Tibial artery (tissue), 4 donors: ENCODE measurements around the gene ST7L.

Experiments used
- DNase-seq, 2 donors: peaks; one replicate each; pipeline ENCODE4 v3.0.0-alpha.2; 2019
- H3K27ac ChIP-seq, 2 donors: fragments of 200-600 bp; sonication (generic) in 1 of 2; 1 replicate in 1 of 2; 2 replicates in 1 of 2; pipeline ENCODE4 v1.5.1; 2018 to 2019; ENCODE audit warnings: mild to moderate bottlenecking in 1 of 2
- H3K27me3 ChIP-seq, 2 donors: fragments of 200-600 bp; sonication (generic) in 1 of 2; one replicate each; pipeline versions ENCODE4 v1.5.1 to v1.6.0; 2016 to 2019
- H3K36me3 ChIP-seq, 3 donors: fragments of 200-600 bp; sonication (generic) in 2 of 3; one replicate each; pipeline ENCODE4 v1.5.1; 2016 to 2019; ENCODE audit warnings: mild to moderate bottlenecking in 2 of 3
- H3K4me1 ChIP-seq, 4 donors: fragments of 200-600 bp; sonication (generic) in 2 of 4; 1 replicate in 3 of 4; 2 replicates in 1 of 4; pipeline ENCODE4 v1.5.1; 2016 to 2019
- H3K4me3 ChIP-seq, 2 donors: fragments of 200-600 bp; sonication (generic) in 1 of 2; 1 replicate in 1 of 2; 2 replicates in 1 of 2; pipeline ENCODE4 v1.5.1; 2018 to 2019; ENCODE audit warnings: mild to moderate bottlenecking in 2 of 2
- H3K9me3 ChIP-seq, 3 donors: fragments of 200-600 bp; sonication (generic) in 1 of 3; one replicate each; pipeline ENCODE4 v1.5.1; 2016 to 2019
- CTCF ChIP-seq, 2 experiments: fragments of 200-600 bp in 1 of 2; fragments of 450-650 bp in 1 of 2; IDR thresholded peaks; one replicate each; pipeline ENCODE4 v1.5.1; 2017 to 2019; ENCODE audit warnings: antibody characterized with exemption in 2 of 2, mild to moderate bottlenecking in 1 of 2, moderate library complexity in 1 of 2
- intact Hi-C: fragments of 100-400 bp; cut with DNase I; formaldehyde crosslinking; loops from one replicate; pipeline ENCODE4 v1.15.0; 2023; ENCODE audit warnings: low total_unique reads

ST7L gene

GRCh38 chr1:112594208-112594876 lies 24.6 kb downstream of the ST7L start:
- Histone ChIP-seq H3K4me3 (no peak overlapping the region), H3K4me1 (no peaks in the 10 kb centered on the region), H3K9me3 (no peaks in the 10 kb centered on the region), H3K27ac (no peak overlapping the region), H3K36me3 (peaks cover 34 to 46% (median 35%) of the 10 kb centered on the region in 3 donors), H3K27me3 (no peaks in the 10 kb centered on the region)
- intact Hi-C loops, result no loop called here
- no peak for DNase-seq
- no peak for TF ChIP-seq CTCF (IDR thresholded peaks at IDR 0.05)

GRCh38 chr1:112589766-112590165 lies 29.2 kb downstream of the ST7L start:
- no peak for TF ChIP-seq CTCF (IDR thresholded peaks at IDR 0.05)

GRCh38 chr1:112583366-112583765 lies 35.6 kb downstream of the ST7L start:
- Histone ChIP-seq H3K4me3 (no peak overlapping the region), H3K27ac (no peak overlapping the region), H3K27me3 (no peaks in the 10 kb centered on the region), H3K36me3 (peaks cover 21 to 51% (median 41%) of the 10 kb centered on the region in 3 donors), H3K4me1 (no peaks in the 10 kb centered on the region), H3K9me3 (no peaks in the 10 kb centered on the region)
- no peak for TF ChIP-seq CTCF (IDR thresholded peaks at IDR 0.05)
- no peak for DNase-seq
- intact Hi-C loops, result no loop called here

More at GRCh38 chr1:112589766-112590165, 29.2 kb downstream of the ST7L start:
- no peak for DNase-seq
- intact Hi-C loops, result no loop called here
- Histone ChIP-seq H3K36me3 (peaks cover 21 to 37% (median 32%) of the 10 kb centered on the region in 3 donors), H3K27me3 (no peaks in the 10 kb centered on the region), H3K9me3 (no peaks in the 10 kb centered on the region), H3K4me1 (no peaks in the 10 kb centered on the region), H3K27ac (no peak overlapping the region), H3K4me3 (no peak overlapping the region)

- Histone ChIP-seq H3K27ac (no peak overlapping the region), H3K27me3 (no peaks in the 10 kb centered on the region), H3K9me3 (no peaks in the 10 kb centered on the region), H3K36me3 (peaks cover 34 to 63% (median 39%) of the 10 kb centered on the region in 3 donors), H3K4me3 (no peak overlapping the region), H3K4me1 (no peaks in the 10 kb centered on the region)
- no peak for TF ChIP-seq CTCF (IDR thresholded peaks at IDR 0.05)
- no peak for DNase-seq
- intact Hi-C loops, result no loop called here
Observed at GRCh38 chr1:112581586-112582192, 37.3 kb downstream of the ST7L start.

- no peak for DNase-seq
- H3K27ac ChIP-seq, result no peak overlapping the region
- H3K36me3 ChIP-seq, result peaks cover 45 to 81% (median 52%) of the 10 kb centered on the region in 3 donors
- no peaks in the 10 kb centered on the region for H3K9me3 ChIP-seq
- intact Hi-C loops, result no loop called here
- H3K27me3 ChIP-seq, result no peaks in the 10 kb centered on the region
- no peak for TF ChIP-seq CTCF (IDR thresholded peaks at IDR 0.05)
- H3K4me1 ChIP-seq, result no peaks in the 10 kb centered on the region
- H3K4me3 ChIP-seq, result no peak overlapping the region
Observed at GRCh38 chr1:112579801-112580510, 39.0 kb downstream of the ST7L start.
